IPS DF 6.9 (cell line): ENCODE measurements around the gene JAG2.

Source experiments
- DNase-seq: peaks from one replicate; pipeline ENCODE4 v3.0.0-alpha.2; 2013; ENCODE audit warnings: low read depth, low spot score
- H3K27ac ChIP-seq: one replicate; pipeline ENCODE4 v1.5.1; 2013; ENCODE audit warnings: low read length, control low read depth
- H3K27me3 ChIP-seq: 2 replicates; pipeline ENCODE4 v1.6.1; 2013; ENCODE audit warnings: mild to moderate bottlenecking, low read length; ENCODE audit not compliant: control insufficient read depth, insufficient read depth
- H3K36me3 ChIP-seq: 2 replicates; pipeline ENCODE4 v1.6.1; 2013; ENCODE audit warnings: low read length; ENCODE audit not compliant: control insufficient read depth, insufficient read depth
- H3K4me1 ChIP-seq: 2 replicates; pipeline ENCODE4 v1.6.1; 2013; ENCODE audit warnings: low read length; ENCODE audit not compliant: control insufficient read depth, insufficient read depth
- H3K4me3 ChIP-seq: 2 replicates; pipeline ENCODE4 v1.5.1; 2013; ENCODE audit warnings: mild to moderate bottlenecking, low read length
- H3K9me3 ChIP-seq: 2 replicates; pipeline ENCODE4 v1.6.1; 2013; ENCODE audit warnings: low read length, inconsistent platforms; ENCODE audit not compliant: control insufficient read depth, insufficient read depth
- WGBS: extraction: QIAGEN DNeasy Blood & Tissue Kit; methylation state at CpG from one replicate; pipeline ENCODE4 v1.1.7; 2013; ENCODE audit warnings: mixed read lengths, missing lambda C conversion rate; ENCODE audit not compliant: insufficient read length, insufficient coverage; 5-methylcytosine and 5-hydroxymethylcytosine counted together

Gene JAG2

DNA sequence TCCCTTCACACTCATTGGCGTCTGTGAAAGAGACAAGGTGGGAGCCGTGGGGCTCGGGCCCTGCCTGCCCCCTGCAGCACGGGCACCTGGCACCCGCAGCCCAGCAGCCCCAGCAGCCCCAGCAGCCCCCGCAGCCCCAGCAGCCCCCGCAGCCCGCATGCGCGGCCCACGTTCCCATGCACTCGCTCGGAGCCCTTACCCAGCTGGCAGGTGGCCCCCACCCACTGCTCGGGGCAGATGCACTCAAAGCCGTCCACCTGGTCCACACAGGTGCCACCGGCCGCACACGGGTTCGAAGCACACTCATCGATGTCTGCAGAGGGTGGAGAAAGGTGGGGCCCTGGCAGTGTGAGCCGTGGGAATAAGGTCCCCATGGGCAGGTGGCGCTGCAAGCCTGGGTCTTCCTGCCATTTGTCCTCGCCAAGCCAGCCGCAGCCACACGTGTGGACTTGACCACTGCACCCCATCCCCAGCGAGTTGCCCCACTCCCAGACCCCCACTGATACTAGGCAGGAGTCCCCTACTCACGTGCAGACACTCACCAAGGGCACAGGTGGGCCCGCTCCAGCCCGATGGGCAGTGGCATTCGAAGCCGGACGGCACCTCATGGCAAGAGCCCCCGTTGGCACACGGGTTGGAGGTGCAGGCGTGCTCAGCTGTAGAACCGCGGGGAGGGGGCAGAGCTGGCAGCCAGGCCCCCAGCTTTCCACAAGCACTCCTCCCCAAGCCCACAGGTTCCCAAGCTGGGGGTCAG lies 17.3 kb downstream of the JAG2 start:
- Histone ChIP-seq H3K4me1 (peaks cover 1% of the 10 kb centered on the region; the same call in 1 of the 2 replicates), H3K4me3 (no peak overlapping the region)
- WGBS, result no CpG with 5 or more reads among the region's 37 CpGs

DNA sequence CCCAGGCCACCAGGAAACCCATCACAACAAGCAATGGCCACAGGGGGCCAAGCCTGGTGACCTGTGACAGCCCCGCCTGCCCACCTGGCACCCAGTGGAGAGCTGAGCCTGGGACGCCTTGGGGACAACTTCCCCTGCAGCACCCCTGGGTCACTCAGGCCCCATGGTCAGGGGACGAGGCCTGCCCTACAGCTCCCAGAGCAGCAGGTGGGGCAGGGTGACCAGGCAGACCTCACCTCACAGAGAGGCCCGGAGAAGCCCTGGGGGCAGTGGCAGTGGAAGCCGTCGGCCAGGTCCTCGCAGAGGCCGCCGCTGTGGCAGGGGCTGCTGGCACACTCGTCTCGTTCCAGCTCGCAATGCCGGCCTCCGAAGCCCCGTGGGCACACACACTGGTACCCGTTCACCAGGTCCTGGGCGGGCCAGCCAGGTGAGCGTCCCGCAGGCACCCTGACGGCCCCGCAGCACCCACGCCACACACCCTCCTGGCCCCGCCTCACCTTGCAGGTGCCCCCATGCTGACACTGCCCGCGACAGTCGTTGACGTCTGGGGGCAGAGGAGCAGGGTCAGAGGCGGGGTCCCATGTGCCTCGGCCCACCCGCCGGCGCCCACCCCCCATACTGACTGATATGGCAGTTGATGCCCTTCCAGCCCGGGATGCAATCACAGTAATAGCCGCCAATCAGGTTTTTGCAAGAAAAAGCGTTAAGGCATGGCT lies 18.1 kb downstream of the JAG2 start:
- no peak for DNase-seq
- Histone ChIP-seq H3K36me3 (no peaks in the 10 kb centered on the region; the same call in 1 of the 2 replicates), H3K4me1 (peaks cover 1% of the 10 kb centered on the region; the same call in 1 of the 2 replicates), H3K9me3 (no peaks in the 10 kb centered on the region), H3K27me3 (no peaks in the 10 kb centered on the region), H3K4me3 (no peak overlapping the region), H3K27ac (no peak overlapping the region)
- no CpG with 5 or more reads among the region's 35 CpGs for WGBS

More for the DNA sequence above, 17.3 kb downstream of the JAG2 start:
- Histone ChIP-seq H3K9me3 (no peaks in the 10 kb centered on the region), H3K36me3 (no peaks in the 10 kb centered on the region; the same call in 1 of the 2 replicates), H3K27me3 (no peaks in the 10 kb centered on the region), H3K27ac (no peak overlapping the region)
- DNase-seq, result no peak

DNA sequence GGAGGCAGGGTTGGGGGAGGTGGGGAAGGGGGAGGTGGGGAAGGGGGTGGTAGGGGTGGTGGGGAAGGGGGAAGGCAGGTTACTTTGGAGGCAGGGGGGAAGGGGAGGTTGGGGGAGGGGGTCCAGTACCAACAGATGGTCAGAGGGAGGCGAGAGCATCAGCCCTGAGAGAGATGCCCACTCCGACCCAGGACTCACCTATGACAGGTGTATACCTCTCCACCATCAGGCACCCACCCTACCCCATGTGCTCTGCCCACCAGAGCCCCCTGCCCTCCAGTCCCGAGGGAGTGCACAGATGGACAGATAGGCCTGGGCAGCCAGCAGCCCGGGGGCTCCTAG lies 18.6 kb downstream of the JAG2 start:
- H3K27ac ChIP-seq, result no peak overlapping the region
- H3K9me3 ChIP-seq, result no peaks in the 10 kb centered on the region
- H3K36me3 ChIP-seq, result no peaks in the 10 kb centered on the region; the same call in 1 of the 2 replicates
- H3K27me3 ChIP-seq, result no peaks in the 10 kb centered on the region
- DNase-seq, result no peak
- peaks cover 1% of the 10 kb centered on the region; the same call in 1 of the 2 replicates for H3K4me1 ChIP-seq
- no CpG with 5 or more reads among the region's 4 CpGs for WGBS
- no peak overlapping the region for H3K4me3 ChIP-seq

- Histone ChIP-seq H3K4me3 (no peak overlapping the region), H3K4me1 (peaks cover 1% of the 10 kb centered on the region; the same call in 1 of the 2 replicates), H3K27me3 (no peaks in the 10 kb centered on the region), H3K36me3 (no peaks in the 10 kb centered on the region; the same call in 1 of the 2 replicates), H3K27ac (no peak overlapping the region), H3K9me3 (no peaks in the 10 kb centered on the region)
- no CpG with 5 or more reads among the region's 18 CpGs for WGBS
- no peak for DNase-seq
Observed at GRCh38 chr14:105149146-105149781, 19.3 kb downstream of the JAG2 start.

GRCh38 chr14:105148604-105149145 lies 19.9 kb downstream of the JAG2 start:
- whole genome bisulfite sequencing, result no CpG with 5 or more reads among the region's 27 CpGs
- no peak for DNase-seq

GRCh38 chr14:105147671-105148603 lies 20.6 kb downstream of the JAG2 start:
- H3K4me3 ChIP-seq, result no peak overlapping the region
- no CpG with 5 or more reads among the region's 62 CpGs for WGBS
- no peaks in the 10 kb centered on the region; the same call in 1 of the 2 replicates for H3K36me3 ChIP-seq
- H3K4me1 ChIP-seq, result peaks cover 1% of the 10 kb centered on the region; the same call in 1 of the 2 replicates
- no peak for DNase-seq
- H3K27me3 ChIP-seq, result no peaks in the 10 kb centered on the region
- H3K9me3 ChIP-seq, result no peaks in the 10 kb centered on the region
- H3K27ac ChIP-seq, result no peak overlapping the region

More at GRCh38 chr14:105148604-105149145, 19.9 kb downstream of the JAG2 start:
- H3K4me3 ChIP-seq, result no peak overlapping the region
- no peak overlapping the region for H3K27ac ChIP-seq
- H3K4me1 ChIP-seq, result peaks cover 1% of the 10 kb centered on the region; the same call in 1 of the 2 replicates
- no peaks in the 10 kb centered on the region; the same call in 1 of the 2 replicates for H3K36me3 ChIP-seq
- H3K27me3 ChIP-seq, result no peaks in the 10 kb centered on the region
- H3K9me3 ChIP-seq, result no peaks in the 10 kb centered on the region

DNA sequence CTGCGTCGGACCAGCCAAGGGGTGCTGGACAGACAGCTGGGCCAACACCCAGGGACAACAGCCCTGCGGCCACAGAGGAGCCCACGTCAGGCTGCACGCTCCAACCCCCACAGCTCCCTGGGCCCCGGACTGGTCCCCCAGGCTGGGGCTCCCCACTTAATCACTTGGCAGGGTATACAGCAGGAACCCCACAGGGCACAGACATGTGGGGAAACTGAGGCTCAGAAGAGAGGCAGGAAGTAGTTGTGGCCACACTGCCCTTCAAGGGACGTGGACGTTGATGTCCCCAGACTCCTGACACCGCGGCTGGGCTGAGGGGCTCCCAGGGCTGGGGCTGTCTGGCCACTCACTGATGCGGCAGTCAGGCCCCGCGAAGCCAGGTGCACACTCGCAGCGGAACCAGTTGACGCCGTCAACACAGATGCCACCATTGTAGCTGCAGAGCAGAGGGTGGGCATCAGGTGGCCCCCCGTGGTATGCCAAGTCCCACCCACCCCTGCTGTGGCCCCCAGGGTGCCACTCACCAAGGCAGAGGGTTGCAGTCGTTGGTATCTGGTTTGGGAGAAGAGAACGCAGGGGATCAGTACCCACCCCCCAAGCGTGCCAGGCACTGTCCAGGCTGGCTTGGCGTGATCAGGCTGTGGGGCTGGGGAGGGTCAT lies 21.5 kb downstream of the JAG2 start:
- Histone ChIP-seq H3K4me1 (peaks cover 1% of the 10 kb centered on the region; the same call in 1 of the 2 replicates), H3K27me3 (no peaks in the 10 kb centered on the region), H3K9me3 (no peaks in the 10 kb centered on the region), H3K4me3 (no peak overlapping the region), H3K27ac (no peak overlapping the region), H3K36me3 (no peaks in the 10 kb centered on the region; the same call in 1 of the 2 replicates)
- no CpG with 5 or more reads among the region's 22 CpGs for WGBS
- no peak for DNase-seq

- no CpG with 5 or more reads among the region's 40 CpGs for WGBS
- no peak for DNase-seq
- Histone ChIP-seq H3K27me3 (no peaks in the 10 kb centered on the region), H3K36me3 (no peaks in the 10 kb centered on the region; the same call in 1 of the 2 replicates), H3K9me3 (no peaks in the 10 kb centered on the region), H3K27ac (no peak overlapping the region), H3K4me3 (no peak overlapping the region), H3K4me1 (peaks cover 1% of the 10 kb centered on the region; the same call in 1 of the 2 replicates)
Observed at GRCh38 chr14:105146181-105146975, 22.2 kb downstream of the JAG2 start.
